Thyroid gland (tissue), 4 donors: ENCODE measurements around the gene WDFY1. TPM values are rescaled to one million over a fixed set of nuclear protein-coding genes. Genes with fewer than 3 reads are reported as not detected.

ENCODE experiments used
- DNase-seq, 2 donors: peaks; one replicate each; pipeline ENCODE4 v3.0.0-alpha.2; 2019
- H3K27ac ChIP-seq, 3 donors: fragments of 200-600 bp; sonication (generic); 1 replicate in 2 of 3; 2 replicates in 1 of 3; pipeline ENCODE4 v1.5.1; 2016 to 2019; ENCODE audit warnings: mild to moderate bottlenecking in 1 of 3, moderate library complexity in 1 of 3
- H3K27me3 ChIP-seq: fragments of 200-600 bp; sonication (generic); one replicate; pipeline ENCODE4 v1.5.1; 2019
- H3K36me3 ChIP-seq, 2 donors: fragments of 200-600 bp; sonication (generic); one replicate each; pipeline ENCODE4 v1.5.1; 2016 to 2019
- H3K4me1 ChIP-seq, 2 donors: fragments of 200-600 bp; sonication (generic); one replicate each; pipeline ENCODE4 v1.5.1; 2017 to 2019
- H3K4me3 ChIP-seq, 3 donors: fragments of 200-600 bp; sonication (generic); replicated peaks in 1 of 3; 1 replicate in 2 of 3; 2 replicates in 1 of 3; pipeline ENCODE4 v1.5.1; 2016; ENCODE audit warnings: mild to moderate bottlenecking in 1 of 3
- H3K9me3 ChIP-seq: fragments of 200-600 bp; sonication (generic); one replicate; pipeline ENCODE4 v1.5.1; 2017
- POLR2A ChIP-seq, 2 donors: fragments of 450-650 bp; IDR thresholded peaks; one replicate each; pipeline ENCODE4 v1.6.1; 2017; ENCODE audit warnings: antibody characterized with exemption in 2 of 2, mild to moderate bottlenecking in 2 of 2, moderate library complexity in 1 of 2
- WGBS, 2 donors: methylation state at CpG; one replicate each; pipeline ENCODE4 v1.1.5; 2017; 5-methylcytosine and 5-hydroxymethylcytosine counted together
- intact Hi-C: fragments of 100-400 bp; cut with DNase I; formaldehyde crosslinking; loops from one replicate; pipeline ENCODE4 v1.15.1; 2023
- total RNA-seq, 4 donors: library from RNA; depleted of rRNA; stranded (reverse); fragments of >200 nt; gene quantifications; one replicate each; pipeline ENCODE4 v1.2.3, GENCODE V29; 2016
- TF ChIP-seq, protein P1 (sequence below), 6 experiments: fragments of 200-600 bp in 3 of 6; fragments of 450-650 bp in 3 of 6; sonication (generic) in 3 of 6; IDR thresholded peaks; one replicate each; pipeline ENCODE4 v1.5.1; 2016 to 2019; ENCODE audit warnings: antibody characterized with exemption in 6 of 6, mild to moderate bottlenecking in 2 of 6, inconsistent platforms in 1 of 6, moderate library complexity in 1 of 6

Gene WDFY1
- total RNA-seq, 4 donors from 2014 or later, result 49.4 to 87.7 (median 59.6) TPM

DNA sequence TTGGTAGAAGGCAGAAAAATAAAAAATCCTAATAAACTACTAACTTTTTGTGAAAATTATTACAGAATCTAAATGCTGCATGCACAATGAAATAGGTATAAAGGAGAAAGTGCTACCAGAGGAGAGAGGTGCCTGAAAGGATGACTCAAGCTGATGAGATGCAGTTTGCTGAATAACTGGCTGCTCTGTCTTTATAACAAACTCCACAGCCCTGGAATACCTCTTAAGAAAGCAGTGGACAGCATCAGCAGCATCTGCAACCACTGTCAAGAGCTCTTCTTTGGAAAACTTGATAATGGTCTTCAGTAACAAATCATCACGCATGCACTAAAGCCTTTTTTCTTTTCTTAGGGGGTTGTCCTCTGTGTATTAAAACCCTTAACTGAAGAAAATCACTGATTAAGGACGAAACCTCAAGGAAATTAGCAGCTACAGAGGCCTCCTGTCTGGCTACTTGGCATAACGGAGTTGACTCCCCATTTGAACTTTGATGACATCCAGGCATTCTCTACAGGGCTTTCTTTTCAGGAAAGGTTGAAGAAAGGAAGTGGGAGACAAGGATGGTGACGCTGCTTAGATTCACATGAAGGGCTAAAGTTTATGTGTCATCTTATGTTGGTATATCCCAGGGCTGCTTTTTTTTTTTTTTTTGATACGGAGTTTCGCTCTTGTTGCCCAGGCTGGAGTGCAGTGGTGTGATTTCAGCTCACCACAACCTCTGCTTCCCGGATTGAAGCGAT lies 28.8 kb downstream of the WDFY1 start:
- no peaks in the 10 kb centered on the region for H3K9me3 ChIP-seq
- no peak overlapping the region for H3K4me3 ChIP-seq
- no peaks in the 10 kb centered on the region for H3K4me1 ChIP-seq
- DNase-seq, result no peak
- TF ChIP-seq, protein P1, sequence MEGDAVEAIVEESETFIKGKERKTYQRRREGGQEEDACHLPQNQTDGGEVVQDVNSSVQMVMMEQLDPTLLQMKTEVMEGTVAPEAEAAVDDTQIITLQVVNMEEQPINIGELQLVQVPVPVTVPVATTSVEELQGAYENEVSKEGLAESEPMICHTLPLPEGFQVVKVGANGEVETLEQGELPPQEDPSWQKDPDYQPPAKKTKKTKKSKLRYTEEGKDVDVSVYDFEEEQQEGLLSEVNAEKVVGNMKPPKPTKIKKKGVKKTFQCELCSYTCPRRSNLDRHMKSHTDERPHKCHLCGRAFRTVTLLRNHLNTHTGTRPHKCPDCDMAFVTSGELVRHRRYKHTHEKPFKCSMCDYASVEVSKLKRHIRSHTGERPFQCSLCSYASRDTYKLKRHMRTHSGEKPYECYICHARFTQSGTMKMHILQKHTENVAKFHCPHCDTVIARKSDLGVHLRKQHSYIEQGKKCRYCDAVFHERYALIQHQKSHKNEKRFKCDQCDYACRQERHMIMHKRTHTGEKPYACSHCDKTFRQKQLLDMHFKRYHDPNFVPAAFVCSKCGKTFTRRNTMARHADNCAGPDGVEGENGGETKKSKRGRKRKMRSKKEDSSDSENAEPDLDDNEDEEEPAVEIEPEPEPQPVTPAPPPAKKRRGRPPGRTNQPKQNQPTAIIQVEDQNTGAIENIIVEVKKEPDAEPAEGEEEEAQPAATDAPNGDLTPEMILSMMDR (IDR thresholded peaks at IDR 0.05), result no peak
- TF ChIP-seq POLR2A (IDR thresholded peaks at IDR 0.05), result no peak
- 91 to 95% methylated on average over 8 of the region's 8 CpGs for WGBS, 2 donors
- H3K36me3 ChIP-seq, result no peaks in the 10 kb centered on the region
- no peak overlapping the region for H3K27ac ChIP-seq
- H3K27me3 ChIP-seq, result no peaks in the 10 kb centered on the region
- intact Hi-C loops, result no loop called here

DNA sequence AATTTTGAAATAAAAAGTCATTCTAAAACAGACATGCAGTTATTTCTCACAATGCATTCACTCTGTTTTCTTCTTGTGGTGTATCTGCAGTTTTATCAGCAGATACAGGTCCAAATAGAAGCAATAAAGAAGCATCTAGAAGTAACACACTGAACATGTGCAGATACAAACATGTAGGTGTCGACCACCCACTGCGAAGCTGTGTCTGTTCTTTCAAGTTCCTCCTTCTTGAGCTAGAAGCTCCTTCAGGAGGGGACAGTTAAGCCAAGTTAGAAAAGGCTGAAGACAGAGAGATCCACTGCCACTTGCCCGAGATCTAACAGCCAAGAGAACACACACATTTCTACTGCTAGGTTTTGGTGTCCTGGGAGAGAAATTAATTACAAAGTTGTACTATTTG lies 30.1 kb downstream of the WDFY1 start:
- intact Hi-C loops, result no loop called here
- Histone ChIP-seq H3K27ac (no peak overlapping the region), H3K4me3 (no peak overlapping the region), H3K36me3 (no peaks in the 10 kb centered on the region), H3K9me3 (no peaks in the 10 kb centered on the region), H3K4me1 (no peaks in the 10 kb centered on the region), H3K27me3 (no peaks in the 10 kb centered on the region)
- TF ChIP-seq POLR2A (IDR thresholded peaks at IDR 0.05), result no peak
- TF ChIP-seq, protein P1 (IDR thresholded peaks at IDR 0.05), result no peak
- no peak for DNase-seq
- 94 to 98% methylated on average over 3 of the region's 3 CpGs for WGBS, 2 donors

DNA sequence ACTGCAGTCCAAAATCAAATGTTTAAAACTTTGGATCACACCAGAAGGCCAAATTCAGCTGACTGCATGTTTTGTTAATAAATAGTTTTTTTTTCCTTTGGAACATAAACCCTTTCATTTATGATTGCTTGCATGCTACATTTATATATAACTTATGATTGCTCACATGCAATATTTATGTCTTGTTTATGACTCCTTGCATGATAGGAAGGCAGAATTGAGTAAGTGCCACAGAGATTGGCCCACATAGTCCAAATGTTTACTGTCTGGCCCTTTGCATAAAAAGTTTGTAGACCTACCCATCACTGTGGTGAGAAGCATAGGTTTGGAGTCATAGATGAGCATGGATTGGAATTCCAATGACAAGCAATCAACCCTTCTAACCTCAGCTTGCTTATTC lies 30.8 kb downstream of the WDFY1 start:
- intact Hi-C loops, result no loop called here
- DNase-seq, result no peak
- H3K36me3 ChIP-seq, result no peaks in the 10 kb centered on the region

DNA sequence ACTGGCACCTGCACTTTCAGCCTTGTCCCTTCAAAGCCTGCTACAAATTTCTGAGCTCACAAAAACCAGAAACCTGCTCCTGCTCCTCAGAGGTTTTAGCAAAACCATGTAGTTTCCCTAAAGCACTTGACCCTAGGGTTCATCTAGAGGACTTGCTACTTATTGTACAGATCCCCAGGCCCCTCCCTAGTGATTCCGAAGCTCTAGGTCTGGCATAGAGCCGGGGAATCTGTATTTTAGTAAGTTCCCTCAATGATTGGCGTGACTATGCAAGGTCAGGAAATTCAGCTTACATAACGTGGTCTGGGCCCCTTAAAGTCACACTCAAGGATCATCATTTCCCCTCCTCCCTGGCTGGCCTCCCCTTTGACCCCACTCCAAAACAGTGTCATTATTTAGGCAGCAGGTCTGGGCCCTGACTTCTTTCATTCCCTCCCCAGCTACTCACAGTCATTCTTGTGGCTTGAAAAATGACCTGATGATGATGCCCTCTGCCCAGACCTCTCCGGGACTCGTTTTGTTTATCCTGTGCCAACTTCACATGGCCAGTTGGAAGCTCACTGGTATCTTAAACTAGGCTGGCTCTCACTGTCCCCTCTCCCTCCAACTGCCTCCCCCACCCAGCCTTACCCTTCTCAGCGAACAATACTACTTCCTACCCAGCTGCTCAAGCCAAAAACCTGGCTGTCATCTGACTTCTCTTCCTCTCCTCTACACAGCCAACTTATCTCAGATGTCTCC lies 36.0 kb downstream of the WDFY1 start:
- DNase-seq, result no peak
- no peaks in the 10 kb centered on the region for H3K27me3 ChIP-seq
- 71 to 72% methylated on average over 7 of the region's 7 CpGs for WGBS, 2 donors
- H3K9me3 ChIP-seq, result no peaks in the 10 kb centered on the region
- H3K4me1 ChIP-seq, result no peaks in the 10 kb centered on the region
- TF ChIP-seq POLR2A (IDR thresholded peaks at IDR 0.05), result no peak
- TF ChIP-seq, protein P1 (IDR thresholded peaks at IDR 0.05), result no peak
- intact Hi-C loops, result no loop called here
- H3K27ac ChIP-seq, result no peak overlapping the region
- H3K36me3 ChIP-seq, result no peaks in the 10 kb centered on the region
- H3K4me3 ChIP-seq, result no peak overlapping the region

More for the DNA sequence above, 30.8 kb downstream of the WDFY1 start:
- no peak overlapping the region for H3K27ac ChIP-seq
- H3K4me3 ChIP-seq, result no peak overlapping the region
- no peaks in the 10 kb centered on the region for H3K27me3 ChIP-seq
- no peaks in the 10 kb centered on the region for H3K4me1 ChIP-seq
- TF ChIP-seq, protein P1 (IDR thresholded peaks at IDR 0.05), result no peak
- no peak for TF ChIP-seq POLR2A (IDR thresholded peaks at IDR 0.05)
- no peaks in the 10 kb centered on the region for H3K9me3 ChIP-seq
